HFFc6 (cell line): ENCODE measurements around the gene PARD3. TPM values are rescaled to one million over a fixed set of nuclear protein-coding genes. Genes with fewer than 3 reads are reported as not detected.

Source experiments
- DNase-seq: peaks from one replicate; pipeline ENCODE4 v3.0.0-alpha.2; 2018
- H3K27ac Mint-ChIP-seq: 2 replicates; pipeline ENCODE4 v1.8.0; 2020; ENCODE audit warnings: mild to moderate bottlenecking, mixed read lengths
- H3K27me3 Mint-ChIP-seq: 2 replicates; pipeline ENCODE4 v1.8.0; 2021; ENCODE audit warnings: mild to moderate bottlenecking, moderate library complexity, mixed read lengths; ENCODE audit not compliant: insufficient read depth
- H3K36me3 Mint-ChIP-seq: 2 replicates; pipeline ENCODE4 v1.8.0; 2021; ENCODE audit warnings: low read depth, mixed read lengths
- H3K4me1 Mint-ChIP-seq: 2 replicates; pipeline ENCODE4 v1.8.0; 2020; ENCODE audit warnings: low read depth, mixed read lengths
- H3K4me3 Mint-ChIP-seq: 2 replicates; pipeline ENCODE4 v1.8.0; 2020; ENCODE audit warnings: mild to moderate bottlenecking, moderate library complexity, mixed read lengths
- H3K9me3 Mint-ChIP-seq: 2 replicates; pipeline ENCODE4 v1.8.0; 2020; ENCODE audit warnings: mild to moderate bottlenecking, mixed read lengths
- total RNA-seq, 6 experiments: library from RNA; stranded (reverse); fragmentation: NEBNext Ultra II Directional; extraction: Animal tissue kit (Norgen Biotek cat#: 25700); gene quantifications; 2 replicates in 1 of 6; 3 replicates in 5 of 6; pipeline ENCODE4 v1.2.3, GENCODE V29; 2021
- TF ChIP-seq, protein P1 (sequence below): fragments of 200-600 bp; sonication (generic); IDR thresholded peaks from 2 replicates; pipeline ENCODE4 v1.5.0; 2021; ENCODE audit warnings: antibody characterized with exemption, mild to moderate bottlenecking

PARD3 gene
- total RNA-seq, 6 experiments from 2014 or later = 19.9 to 24.3 (median 23.1) TPM

GRCh38 chr10:34193931-34194626 is 621.0 kb downstream of the PARD3 start:
- Mint-ChIP-seq H3K27me3 (peaks cover 4% of the 10 kb centered on the region; the same call in 1 of the 2 replicates), H3K27ac (no peak overlapping the region), H3K4me3 (no peak overlapping the region), H3K36me3 (no peaks in the 10 kb centered on the region; the same call in 1 of the 2 replicates), H3K4me1 (peaks cover 14% of the 10 kb centered on the region), H3K9me3 (no peaks in the 10 kb centered on the region)
- peak; percentile 35 for DNase-seq
- TF ChIP-seq, protein P1, sequence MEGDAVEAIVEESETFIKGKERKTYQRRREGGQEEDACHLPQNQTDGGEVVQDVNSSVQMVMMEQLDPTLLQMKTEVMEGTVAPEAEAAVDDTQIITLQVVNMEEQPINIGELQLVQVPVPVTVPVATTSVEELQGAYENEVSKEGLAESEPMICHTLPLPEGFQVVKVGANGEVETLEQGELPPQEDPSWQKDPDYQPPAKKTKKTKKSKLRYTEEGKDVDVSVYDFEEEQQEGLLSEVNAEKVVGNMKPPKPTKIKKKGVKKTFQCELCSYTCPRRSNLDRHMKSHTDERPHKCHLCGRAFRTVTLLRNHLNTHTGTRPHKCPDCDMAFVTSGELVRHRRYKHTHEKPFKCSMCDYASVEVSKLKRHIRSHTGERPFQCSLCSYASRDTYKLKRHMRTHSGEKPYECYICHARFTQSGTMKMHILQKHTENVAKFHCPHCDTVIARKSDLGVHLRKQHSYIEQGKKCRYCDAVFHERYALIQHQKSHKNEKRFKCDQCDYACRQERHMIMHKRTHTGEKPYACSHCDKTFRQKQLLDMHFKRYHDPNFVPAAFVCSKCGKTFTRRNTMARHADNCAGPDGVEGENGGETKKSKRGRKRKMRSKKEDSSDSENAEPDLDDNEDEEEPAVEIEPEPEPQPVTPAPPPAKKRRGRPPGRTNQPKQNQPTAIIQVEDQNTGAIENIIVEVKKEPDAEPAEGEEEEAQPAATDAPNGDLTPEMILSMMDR = no peak

DNA sequence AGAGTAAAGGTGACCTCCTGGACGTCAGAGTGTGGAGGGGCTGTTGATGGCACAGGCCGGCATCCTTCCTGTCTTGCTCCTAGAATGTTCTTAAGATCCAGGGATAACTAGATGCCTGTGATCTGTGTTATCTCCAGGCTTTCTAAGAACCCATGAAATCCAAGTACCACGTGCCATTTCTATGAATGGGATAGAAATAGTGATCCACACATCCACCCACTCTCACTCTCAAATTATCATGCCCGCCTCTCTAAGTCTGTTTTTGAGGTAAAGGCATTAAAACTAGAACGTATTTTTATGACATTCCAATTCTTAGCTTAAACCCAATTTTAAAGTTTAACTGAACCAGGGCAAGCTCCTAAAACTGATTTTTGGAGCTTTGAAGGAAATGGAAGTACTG is 622.5 kb downstream of the PARD3 start:
- Mint-ChIP-seq H3K4me3 (no peak overlapping the region), H3K9me3 (no peaks in the 10 kb centered on the region), H3K27me3 (peaks cover 4% of the 10 kb centered on the region; the same call in 1 of the 2 replicates), H3K4me1 (peaks cover 9% of the 10 kb centered on the region), H3K36me3 (no peaks in the 10 kb centered on the region; the same call in 1 of the 2 replicates), H3K27ac (no peak overlapping the region)
- no peak for DNase-seq
- TF ChIP-seq, protein P1 = no peak

GRCh38 chr10:34191406-34191805 is 623.7 kb downstream of the PARD3 start:
- DNase-seq = no peak
- Mint-ChIP-seq H3K4me3 (no peak overlapping the region), H3K27me3 (peaks cover 4% of the 10 kb centered on the region), H3K4me1 (peaks cover 21% of the 10 kb centered on the region), H3K36me3 (no peaks in the 10 kb centered on the region), H3K27ac (no peak overlapping the region), H3K9me3 (no peaks in the 10 kb centered on the region)
- TF ChIP-seq, protein P1 = no peak

- peaks cover 4% of the 10 kb centered on the region for H3K27me3 Mint-ChIP-seq
- peaks cover 21% of the 10 kb centered on the region for H3K4me1 Mint-ChIP-seq
- H3K9me3 Mint-ChIP-seq = no peaks in the 10 kb centered on the region
- no peak for DNase-seq
- H3K27ac Mint-ChIP-seq = no peak overlapping the region
- TF ChIP-seq, protein P1 = no peak
- no peaks in the 10 kb centered on the region for H3K36me3 Mint-ChIP-seq
- no peak overlapping the region for H3K4me3 Mint-ChIP-seq
Observed at GRCh38 chr10:34190580-34190979, 624.5 kb downstream of the PARD3 start.

- Mint-ChIP-seq H3K4me1 (peaks cover 27% of the 10 kb centered on the region), H3K27me3 (peaks cover 4% of the 10 kb centered on the region), H3K4me3 (no peak overlapping the region), H3K27ac (no peak overlapping the region), H3K36me3 (no peaks in the 10 kb centered on the region), H3K9me3 (no peaks in the 10 kb centered on the region)
- no peak for DNase-seq
- TF ChIP-seq, protein P1 = no peak
Observed at GRCh38 chr10:34189830-34190229, 625.3 kb downstream of the PARD3 start.
